22Rv1 (cell line): Measurements from ENCODE around the gene RPS13.

Experiments
- ZFX ChIP-seq: fragments of 450-650 bp; IDR thresholded peaks from 2 replicates; pipeline ENCODE4 v1.6.1; 2017; ENCODE audit warnings: antibody characterized with exemption, borderline replicate concordance
- TF ChIP-seq, protein P1 (sequence below): fragments of 450-650 bp; IDR thresholded peaks from 2 replicates; pipeline ENCODE4 v1.5.1; 2017; ENCODE audit warnings: mild to moderate bottlenecking

DNA sequence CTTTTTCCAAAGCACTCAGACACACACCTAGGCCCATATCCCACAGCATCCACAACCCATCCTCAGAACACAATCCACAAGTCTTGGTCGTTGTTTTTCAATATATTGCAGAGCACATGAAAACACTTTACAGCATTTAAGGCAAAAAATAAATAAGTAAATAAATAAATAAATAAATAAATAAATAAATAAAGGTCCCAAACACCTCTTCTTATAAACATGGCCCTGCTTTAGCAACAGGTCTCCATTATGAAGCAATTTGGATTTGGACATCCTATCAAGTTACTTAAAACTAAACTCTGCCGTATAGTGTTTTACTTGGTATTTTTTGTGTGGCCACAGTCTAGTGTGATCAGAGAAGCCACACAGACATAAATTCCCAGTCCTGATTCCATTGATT lies 52.5 kb downstream of the RPS13 start:
- TF ChIP-seq, protein P1, sequence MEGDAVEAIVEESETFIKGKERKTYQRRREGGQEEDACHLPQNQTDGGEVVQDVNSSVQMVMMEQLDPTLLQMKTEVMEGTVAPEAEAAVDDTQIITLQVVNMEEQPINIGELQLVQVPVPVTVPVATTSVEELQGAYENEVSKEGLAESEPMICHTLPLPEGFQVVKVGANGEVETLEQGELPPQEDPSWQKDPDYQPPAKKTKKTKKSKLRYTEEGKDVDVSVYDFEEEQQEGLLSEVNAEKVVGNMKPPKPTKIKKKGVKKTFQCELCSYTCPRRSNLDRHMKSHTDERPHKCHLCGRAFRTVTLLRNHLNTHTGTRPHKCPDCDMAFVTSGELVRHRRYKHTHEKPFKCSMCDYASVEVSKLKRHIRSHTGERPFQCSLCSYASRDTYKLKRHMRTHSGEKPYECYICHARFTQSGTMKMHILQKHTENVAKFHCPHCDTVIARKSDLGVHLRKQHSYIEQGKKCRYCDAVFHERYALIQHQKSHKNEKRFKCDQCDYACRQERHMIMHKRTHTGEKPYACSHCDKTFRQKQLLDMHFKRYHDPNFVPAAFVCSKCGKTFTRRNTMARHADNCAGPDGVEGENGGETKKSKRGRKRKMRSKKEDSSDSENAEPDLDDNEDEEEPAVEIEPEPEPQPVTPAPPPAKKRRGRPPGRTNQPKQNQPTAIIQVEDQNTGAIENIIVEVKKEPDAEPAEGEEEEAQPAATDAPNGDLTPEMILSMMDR, result no peak
- no peak for TF ChIP-seq ZFX
